Suprapubic skin (tissue), 3 donors: ENCODE data around the gene OR2M3.

ENCODE experiments used
- POLR2A ChIP-seq, 2 donors: fragments of 450-650 bp; IDR thresholded peaks; one replicate each; pipeline ENCODE4 v1.6.1; 2017; ENCODE audit warnings: antibody characterized with exemption in 2 of 2, mild to moderate bottlenecking in 2 of 2, moderate library complexity in 2 of 2
- TF ChIP-seq, protein P1 (sequence below), 2 donors: fragments of 200-600 bp in 1 of 2; fragments of 450-650 bp in 1 of 2; sonication (generic) in 1 of 2; IDR thresholded peaks; one replicate each; pipeline ENCODE4 v1.5.1; 2016 to 2019; ENCODE audit warnings: antibody characterized with exemption in 2 of 2, mild to moderate bottlenecking in 1 of 2, moderate library complexity in 1 of 2

DNA sequence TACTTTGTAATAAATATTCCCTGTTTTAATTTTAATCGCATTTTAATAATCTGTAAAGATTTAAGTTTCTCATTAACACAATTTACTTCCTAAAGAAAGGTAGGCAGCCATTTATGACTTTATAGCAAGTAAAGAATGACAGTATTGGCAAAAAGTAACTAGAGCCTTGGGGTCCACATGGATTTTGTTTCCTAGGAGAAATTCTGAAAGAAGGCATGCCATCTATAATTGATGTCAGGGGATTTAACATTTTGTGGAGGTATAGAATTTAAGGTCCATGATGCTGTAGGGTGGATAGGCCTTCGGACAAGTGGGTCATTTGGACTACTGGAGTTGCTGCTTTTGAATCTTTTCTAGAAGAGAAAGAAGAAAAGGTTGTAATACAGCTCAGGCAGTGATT is 34.1 kb downstream of the OR2M3 start, which contains the start of gene OR2M4:
- TF ChIP-seq, protein P1, sequence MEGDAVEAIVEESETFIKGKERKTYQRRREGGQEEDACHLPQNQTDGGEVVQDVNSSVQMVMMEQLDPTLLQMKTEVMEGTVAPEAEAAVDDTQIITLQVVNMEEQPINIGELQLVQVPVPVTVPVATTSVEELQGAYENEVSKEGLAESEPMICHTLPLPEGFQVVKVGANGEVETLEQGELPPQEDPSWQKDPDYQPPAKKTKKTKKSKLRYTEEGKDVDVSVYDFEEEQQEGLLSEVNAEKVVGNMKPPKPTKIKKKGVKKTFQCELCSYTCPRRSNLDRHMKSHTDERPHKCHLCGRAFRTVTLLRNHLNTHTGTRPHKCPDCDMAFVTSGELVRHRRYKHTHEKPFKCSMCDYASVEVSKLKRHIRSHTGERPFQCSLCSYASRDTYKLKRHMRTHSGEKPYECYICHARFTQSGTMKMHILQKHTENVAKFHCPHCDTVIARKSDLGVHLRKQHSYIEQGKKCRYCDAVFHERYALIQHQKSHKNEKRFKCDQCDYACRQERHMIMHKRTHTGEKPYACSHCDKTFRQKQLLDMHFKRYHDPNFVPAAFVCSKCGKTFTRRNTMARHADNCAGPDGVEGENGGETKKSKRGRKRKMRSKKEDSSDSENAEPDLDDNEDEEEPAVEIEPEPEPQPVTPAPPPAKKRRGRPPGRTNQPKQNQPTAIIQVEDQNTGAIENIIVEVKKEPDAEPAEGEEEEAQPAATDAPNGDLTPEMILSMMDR (IDR thresholded peaks at IDR 0.05), result no peak
- no peak for TF ChIP-seq POLR2A (IDR thresholded peaks at IDR 0.05)
